Mucosa of descending colon (tissue), 3 donors: ENCODE data around the gene RHBDD1. TPM values are rescaled to one million over a fixed set of nuclear protein-coding genes. Genes with fewer than 3 reads are reported as not detected.

Source experiments
- ATAC-seq: fragments of 200-7000 bp; cut with Tn5 transposase; one replicate; pipeline ENCODE4 v1.9.1; 2020; ENCODE audit warnings: mild to moderate bottlenecking, moderate library complexity
- DNase-seq, 3 donors: peaks; one replicate each; pipeline ENCODE4 v3.0.0-alpha.2; 2020
- H3K36me3 ChIP-seq: fragments of 200-600 bp; one replicate; pipeline ENCODE4 v1.8.0; 2021; ENCODE audit warnings: low read depth, mild to moderate bottlenecking
- H3K4me1 ChIP-seq: fragments of 200-600 bp; one replicate; pipeline ENCODE4 v1.8.0; 2021; ENCODE audit warnings: low read depth, mild to moderate bottlenecking
- H3K4me3 ChIP-seq: fragments of 200-600 bp; one replicate; pipeline ENCODE4 v1.8.0; 2021; ENCODE audit warnings: mild to moderate bottlenecking
- H3K9me3 ChIP-seq: fragments of 200-600 bp; one replicate; pipeline ENCODE4 v1.8.0; 2021; ENCODE audit warnings: mild to moderate bottlenecking
- CTCF ChIP-seq: fragments of 200-600 bp; IDR thresholded peaks from one replicate; pipeline ENCODE4 v1.8.0; 2022; ENCODE audit warnings: antibody characterized with exemption, mild to moderate bottlenecking
- intact Hi-C, 2 donors: fragments of 100-400 bp; cut with DNase I in 1 of 2; cut with micrococcal nuclease in 1 of 2; formaldehyde crosslinking; loops; one replicate each; pipeline versions ENCODE4 v1.11.0 to v1.11.1; 2022; cut with DNase I, micrococcal nuclease
- total RNA-seq, 3 donors: library from RNA; stranded (reverse); fragmentation: NEBNext Ultra II Directional in 2 of 3; extraction: Animal tissue kit (Norgen Biotek cat#: 25700) in 2 of 3; gene quantifications; one replicate each; pipeline versions ENCODE4 v1.2.1 to v1.2.4, GENCODE V29; 2021 to 2023
- donor health status: DM: no; HTN: no; CAD: no; lungs with moderate emphysema.
- donor health status: DM: no; HTN: no; CAD: no.
- donor health status: DM: no; HTN: yes; CAD: no.

Gene RHBDD1
- total RNA-seq, 3 donors from 2014 or later, result 28.7 to 41.6 (median 30.5) TPM

GRCh38 chr2:226934546-226935201 is 98.8 kb downstream of the RHBDD1 start:
- Histone ChIP-seq H3K9me3 (no peaks in the 10 kb centered on the region), H3K36me3 (no peaks in the 10 kb centered on the region), H3K4me3 (no peak overlapping the region), H3K4me1 (no peaks in the 10 kb centered on the region)
- intact Hi-C loops, result no loop called here
- DNase-seq, result no peak
- TF ChIP-seq CTCF, result no peak
- no peak for ATAC-seq

DNA sequence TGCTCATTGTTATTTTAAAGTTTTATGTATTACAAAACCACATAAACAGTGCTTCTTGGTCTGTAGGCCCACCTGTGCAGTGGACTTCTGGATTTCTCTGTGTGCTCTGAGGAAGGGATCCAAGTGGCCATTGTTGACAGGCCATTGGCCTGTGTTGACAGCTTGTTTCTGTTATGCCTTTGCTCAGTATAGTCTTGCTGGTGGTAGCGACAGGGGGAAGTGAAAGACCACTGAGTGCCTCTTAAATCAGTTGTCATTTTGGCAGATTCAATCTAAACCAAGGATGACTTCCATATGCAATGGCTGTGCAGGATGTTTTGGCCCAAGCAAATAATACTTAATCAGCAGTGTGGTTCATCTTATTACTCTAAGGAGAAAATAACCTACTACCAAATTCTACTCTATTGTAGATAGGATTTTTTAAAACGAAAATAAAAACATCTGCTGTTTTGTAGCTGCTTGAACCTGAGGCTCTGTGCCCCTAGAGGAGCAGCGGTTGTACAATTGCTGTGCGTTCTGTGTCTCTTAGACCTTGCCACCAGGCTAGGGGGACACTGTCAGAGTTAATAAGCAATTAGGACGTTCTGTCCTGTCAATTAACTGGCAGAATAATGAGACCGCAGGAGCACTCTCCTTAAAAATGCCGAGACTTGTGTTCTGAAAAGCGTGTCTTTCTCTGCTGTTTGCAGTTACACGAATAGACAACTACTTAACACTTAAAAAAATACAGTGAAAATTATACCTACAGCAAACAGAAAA is 108.2 kb downstream of the RHBDD1 start:
- no peak for TF ChIP-seq CTCF
- no peak for DNase-seq
- Histone ChIP-seq H3K9me3 (peaks cover 12% of the 10 kb centered on the region), H3K4me1 (no peaks in the 10 kb centered on the region), H3K36me3 (no peaks in the 10 kb centered on the region), H3K4me3 (no peak overlapping the region)
- no peak for ATAC-seq
- intact Hi-C loops, result no loop called here

DNA sequence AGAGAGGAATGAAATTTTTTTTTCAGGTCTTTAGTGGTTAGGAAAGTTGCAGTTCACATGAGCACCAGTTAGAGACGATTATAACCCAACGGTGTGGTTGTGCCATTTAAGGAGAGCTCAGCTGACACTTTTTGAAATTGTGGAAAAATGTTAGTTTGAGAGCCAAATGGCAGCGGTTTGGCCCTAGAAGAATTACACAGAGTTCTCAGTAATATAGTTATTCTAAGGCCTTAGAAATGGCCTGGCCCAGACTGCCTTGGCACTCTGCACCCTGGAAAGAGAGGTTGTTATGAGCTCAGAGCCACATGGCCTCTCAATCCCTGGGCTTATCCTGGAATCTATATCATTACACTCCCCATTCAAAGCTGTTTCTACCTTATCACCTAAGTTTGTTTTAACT is 117.4 kb downstream of the RHBDD1 start:
- H3K4me3 ChIP-seq, result no peak overlapping the region
- no peaks in the 10 kb centered on the region for H3K36me3 ChIP-seq
- intact Hi-C loops, result no loop called here
- no peaks in the 10 kb centered on the region for H3K9me3 ChIP-seq
- ATAC-seq (no peak), DNase-seq (no peak)
- no peaks in the 10 kb centered on the region for H3K4me1 ChIP-seq
- no peak for TF ChIP-seq CTCF

DNA sequence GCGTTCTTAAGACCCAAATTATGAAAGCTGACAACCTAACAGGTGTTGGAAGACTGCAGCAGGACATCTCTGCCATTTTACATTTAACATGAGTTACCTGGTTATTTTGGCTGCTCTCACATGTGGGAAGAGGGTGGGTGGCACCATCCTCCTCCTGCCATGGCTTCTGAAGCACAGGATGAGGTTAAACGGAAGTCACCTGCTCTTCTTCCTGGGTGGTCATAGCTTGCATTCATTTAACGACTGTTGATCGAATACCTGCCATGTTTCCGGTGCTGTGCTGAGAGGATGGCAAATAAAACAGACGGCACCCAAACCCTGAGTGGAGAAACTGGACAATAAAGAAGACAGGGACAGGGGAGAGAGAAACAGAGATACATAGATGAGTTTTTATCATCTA is 118.0 kb downstream of the RHBDD1 start:
- H3K4me3 ChIP-seq, result no peak overlapping the region
- intact Hi-C loops, result no loop called here
- H3K9me3 ChIP-seq, result no peaks in the 10 kb centered on the region
- no peak for ATAC-seq
- no peak for TF ChIP-seq CTCF
- H3K4me1 ChIP-seq, result no peaks in the 10 kb centered on the region
- DNase-seq, result no peak
- H3K36me3 ChIP-seq, result no peaks in the 10 kb centered on the region

DNA sequence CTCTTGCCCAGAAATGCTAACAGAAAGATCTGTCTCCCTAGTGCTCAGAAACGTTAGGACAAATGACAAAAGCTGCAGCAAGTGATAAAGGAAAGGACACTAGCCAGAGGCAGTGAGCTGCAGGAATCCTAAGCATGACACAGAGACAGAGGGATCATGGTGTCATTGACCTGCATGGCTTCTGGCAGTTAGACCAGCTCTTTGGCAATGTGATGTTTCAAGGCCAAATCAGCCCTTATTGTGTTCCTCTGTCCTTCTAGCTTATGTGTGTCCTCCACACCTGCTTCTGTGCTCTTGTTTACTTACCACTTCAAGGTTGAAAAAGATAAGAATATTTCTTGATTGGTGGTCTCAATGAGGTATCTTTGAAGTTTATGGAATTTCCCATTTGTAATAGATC is 120.8 kb downstream of the RHBDD1 start:
- intact Hi-C loops, result no loop called here
- ATAC-seq, result no peak
- no peak overlapping the region for H3K4me3 ChIP-seq
- no peak for TF ChIP-seq CTCF
- peaks cover 11% of the 10 kb centered on the region for H3K9me3 ChIP-seq
- no peaks in the 10 kb centered on the region for H3K36me3 ChIP-seq
- H3K4me1 ChIP-seq, result no peaks in the 10 kb centered on the region
- DNase-seq, result no peak
